Measurements from ENCODE around the gene MYO19. TPM values are rescaled to one million over a fixed set of nuclear protein-coding genes. Genes with fewer than 3 reads are reported as not detected.

The MYO19 gene
- total and polyA plus RNA-seq, 2 of the 8 experiments (the other 6 are each of a cell fraction or from before 2014, with no cell fraction given) = 126 to 163 TPM

DNA sequence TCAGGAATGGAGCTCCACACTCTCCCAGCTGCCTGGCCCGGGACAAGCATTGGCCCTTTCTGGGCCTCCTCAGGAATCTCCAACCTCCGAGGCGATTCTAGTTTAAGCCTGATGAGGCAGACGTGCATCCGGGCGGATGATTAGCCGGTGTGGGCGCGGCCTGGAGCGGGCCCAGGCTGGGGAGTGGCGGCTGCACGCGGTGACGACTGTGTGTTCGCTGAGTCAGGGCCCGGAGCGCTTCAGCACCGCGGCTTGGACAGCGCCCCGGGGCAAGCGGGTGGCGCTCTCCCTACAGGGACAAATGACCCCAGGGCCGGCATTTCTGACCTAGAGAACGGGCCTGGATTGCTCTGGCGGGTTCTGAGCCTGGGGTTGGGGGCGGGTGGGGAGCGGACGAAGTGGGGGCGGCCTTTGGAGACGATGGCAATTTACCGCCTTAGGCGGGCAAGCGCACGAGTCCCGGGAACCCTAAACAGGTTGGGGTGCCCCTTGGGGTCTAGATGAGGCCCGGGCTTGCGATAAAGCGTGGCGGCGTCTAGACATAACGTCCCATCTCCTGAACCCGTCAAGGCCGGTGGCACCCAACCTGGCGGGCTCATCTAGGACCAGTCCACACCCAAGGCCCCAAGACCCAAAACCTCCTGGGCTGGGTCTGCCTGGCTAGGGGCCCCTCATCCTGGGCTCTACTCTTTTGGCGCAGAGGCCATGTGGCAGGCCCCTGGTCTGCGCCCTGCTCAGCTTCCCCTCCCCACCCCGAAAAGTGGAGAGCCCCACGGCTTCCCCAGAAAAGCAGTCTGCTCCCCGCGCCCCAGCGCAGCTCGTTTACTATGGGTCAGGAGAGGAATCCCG is 70.5 kb downstream of the MYO19 start (continued):
- TF ChIP-seq CREB1 (IDR thresholded peaks at IDR 0.05) = peak; percentile 72
- TF ChIP-seq RNF2 (IDR thresholded peaks at IDR 0.05; ENCODE audit: borderline replicate concordance, low read depth, low read length, missing control alignments, poor library complexity, severe bottlenecking) = no peak
- TF ChIP-seq CTBP2 (IDR thresholded peaks at IDR 0.05; ENCODE audit: borderline replicate concordance, insufficient read depth, insufficient read length, low read length) = no peak
- TF ChIP-seq SP1 (IDR thresholded peaks at IDR 0.05; ENCODE audit: low read depth, low read length) = peak; percentile 30; the same call in 1 of the 2 replicates
- no peak for TF ChIP-seq BCL11A (IDR thresholded peaks at IDR 0.05; ENCODE audit: low read depth in 2 of 2, low read length in 2 of 2)
- no peak for TF ChIP-seq TBP (IDR thresholded peaks at IDR 0.05; ENCODE audit: low read depth, low read length)
- TF ChIP-seq, protein P1, sequence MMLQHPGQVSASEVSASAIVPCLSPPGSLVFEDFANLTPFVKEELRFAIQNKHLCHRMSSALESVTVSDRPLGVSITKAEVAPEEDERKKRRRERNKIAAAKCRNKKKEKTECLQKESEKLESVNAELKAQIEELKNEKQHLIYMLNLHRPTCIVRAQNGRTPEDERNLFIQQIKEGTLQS (IDR thresholded peaks at IDR 0.05; ENCODE audit: insufficient read depth, low read depth, low read length) = no peak
- TF ChIP-seq SIX5 (IDR thresholded peaks at IDR 0.05; ENCODE audit: low read depth, low read length) = no peak
- no peak for TF ChIP-seq TEAD4 (IDR thresholded peaks at IDR 0.05; ENCODE audit: low read depth, low read length)
- 0 out of 2 replicates have a peak, but pooled peaks have one; percentile 13 for TF ChIP-seq TCF12 (IDR thresholded peaks at IDR 0.05; ENCODE audit: low read depth, low read length)
- no peak for TF ChIP-seq SUZ12 (IDR thresholded peaks at IDR 0.05; ENCODE audit: low read length)
- 0 out of 3 replicates have a peak, but pooled peaks of 1 of the 2 experiments have one; percentile 8 for TF ChIP-seq EP300 (IDR thresholded peaks at IDR 0.05; ENCODE audit: borderline replicate concordance in 1 of 2, low read depth in 2 of 2, low read length in 2 of 2)
- no peak for TF ChIP-seq SAP30 (IDR thresholded peaks at IDR 0.05; ENCODE audit: insufficient read depth, insufficient replicate concordance, low read length)

Measured in H1 (cell line).